AG04449 (cell line): ENCODE results near the gene TRABD.

Source experiments
- CTCF ChIA-PET: fragments of 350-600 bp; formaldehyde crosslinking; extraction: SDS; loops from one replicate; lab custom pipeline; 2021; ENCODE audit warnings: antibody characterized with exemption; lab: Yijun Ruan, JAX
- POLR2A ChIA-PET: fragments of 400-600, 350-600 bp; formaldehyde crosslinking; extraction: SDS; loops from one replicate; lab custom pipeline; 2020; ENCODE audit warnings: antibody characterized with exemption, inconsistent platforms; lab: Yijun Ruan, JAX
- DNase-seq: peaks from one replicate; pipeline ENCODE4 v3.0.0-alpha.2; 2010; ENCODE audit warnings: low read depth, low spot score
- H3K4me3 ChIP-seq: 2 replicates; pipeline ENCODE4 v1.5.1; 2011; ENCODE audit warnings: low read depth, mild to moderate bottlenecking, control low read depth, low read length
- TF ChIP-seq, protein P1 (sequence below): IDR thresholded peaks from one replicate; pipeline ENCODE4 v1.5.1; 2011; ENCODE audit warnings: mild to moderate bottlenecking, moderate library complexity, low read length, control low read depth, inconsistent platforms; ENCODE audit not compliant: insufficient read depth; ENCODE audit errors: missing control alignments

TRABD gene

DNA sequence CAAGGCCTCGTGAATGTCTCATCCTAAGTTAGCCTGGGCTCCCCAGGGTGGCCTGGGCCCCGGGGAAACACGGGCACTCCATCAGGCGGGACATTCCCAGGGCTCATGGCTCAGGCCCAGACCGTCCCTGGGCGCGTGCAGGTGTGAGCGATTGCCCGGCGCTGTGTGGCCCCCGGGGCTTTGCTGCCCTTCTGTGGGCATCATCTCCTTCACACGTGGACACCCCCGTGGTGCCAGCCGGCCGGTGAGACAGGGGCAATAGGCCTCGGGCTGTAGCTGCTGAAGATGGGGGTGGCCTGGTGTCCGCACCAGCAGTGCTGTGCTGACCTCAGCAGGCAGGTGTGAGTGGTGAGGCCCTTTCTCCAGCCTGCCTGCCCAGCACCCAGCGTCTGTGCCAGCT, 10.5 kb downstream of the TRABD start:
- CTCF ChIA-PET = no interaction called here
- no peak overlapping the region for H3K4me3 ChIP-seq
- POLR2A ChIA-PET = interaction anchor here (0.7 kb wide), 1 partner anchor 24 kb away, joined by 4 read pairs; no protein-coding TSS in a partner anchor
- no peak for DNase-seq
- TF ChIP-seq, protein P1, sequence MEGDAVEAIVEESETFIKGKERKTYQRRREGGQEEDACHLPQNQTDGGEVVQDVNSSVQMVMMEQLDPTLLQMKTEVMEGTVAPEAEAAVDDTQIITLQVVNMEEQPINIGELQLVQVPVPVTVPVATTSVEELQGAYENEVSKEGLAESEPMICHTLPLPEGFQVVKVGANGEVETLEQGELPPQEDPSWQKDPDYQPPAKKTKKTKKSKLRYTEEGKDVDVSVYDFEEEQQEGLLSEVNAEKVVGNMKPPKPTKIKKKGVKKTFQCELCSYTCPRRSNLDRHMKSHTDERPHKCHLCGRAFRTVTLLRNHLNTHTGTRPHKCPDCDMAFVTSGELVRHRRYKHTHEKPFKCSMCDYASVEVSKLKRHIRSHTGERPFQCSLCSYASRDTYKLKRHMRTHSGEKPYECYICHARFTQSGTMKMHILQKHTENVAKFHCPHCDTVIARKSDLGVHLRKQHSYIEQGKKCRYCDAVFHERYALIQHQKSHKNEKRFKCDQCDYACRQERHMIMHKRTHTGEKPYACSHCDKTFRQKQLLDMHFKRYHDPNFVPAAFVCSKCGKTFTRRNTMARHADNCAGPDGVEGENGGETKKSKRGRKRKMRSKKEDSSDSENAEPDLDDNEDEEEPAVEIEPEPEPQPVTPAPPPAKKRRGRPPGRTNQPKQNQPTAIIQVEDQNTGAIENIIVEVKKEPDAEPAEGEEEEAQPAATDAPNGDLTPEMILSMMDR = no peak

DNA sequence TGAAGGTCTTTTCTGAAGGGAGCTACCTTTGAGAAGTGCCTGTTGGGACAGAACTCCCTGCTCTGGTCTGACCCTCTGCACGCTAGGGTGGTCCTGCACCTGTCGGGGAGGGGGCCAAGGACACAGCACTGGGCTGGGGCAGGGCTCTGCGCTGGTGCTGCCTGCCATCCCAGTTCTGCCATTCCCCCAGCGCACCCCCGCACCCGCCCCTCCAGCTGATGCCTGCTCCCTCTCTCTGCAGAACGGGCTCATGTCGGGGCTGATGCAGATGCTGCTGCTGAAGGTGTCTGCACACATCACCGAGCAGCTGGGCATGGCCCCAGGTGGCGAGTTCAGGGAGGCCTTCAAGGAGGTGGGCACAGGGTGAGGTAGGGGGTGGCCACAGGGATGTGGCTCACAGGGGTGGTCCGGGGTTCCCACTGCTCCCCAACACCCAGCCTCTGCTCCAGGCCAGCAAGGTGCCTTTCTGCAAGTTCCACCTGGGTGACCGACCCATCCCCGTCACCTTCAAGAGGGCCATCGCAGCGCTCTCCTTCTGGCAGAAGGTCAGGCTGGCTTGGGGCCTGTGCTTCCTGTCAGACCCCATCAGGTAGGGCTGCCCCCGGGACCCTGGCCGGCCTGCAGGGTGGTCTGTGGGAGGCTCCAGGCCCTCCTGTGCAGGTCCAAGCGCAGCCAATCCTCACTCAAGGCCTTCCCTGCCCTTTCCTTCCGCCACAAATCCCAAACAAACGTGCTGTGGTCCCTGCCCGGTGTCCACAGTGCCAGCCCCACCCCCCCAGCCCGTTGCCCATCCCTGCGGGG, 11.5 kb downstream of the TRABD start:
- ChIA-PET CTCF (no interaction called here), POLR2A (no interaction called here)
- TF ChIP-seq, protein P1 = no peak
- DNase-seq = no peak
- no peak overlapping the region for H3K4me3 ChIP-seq

DNA sequence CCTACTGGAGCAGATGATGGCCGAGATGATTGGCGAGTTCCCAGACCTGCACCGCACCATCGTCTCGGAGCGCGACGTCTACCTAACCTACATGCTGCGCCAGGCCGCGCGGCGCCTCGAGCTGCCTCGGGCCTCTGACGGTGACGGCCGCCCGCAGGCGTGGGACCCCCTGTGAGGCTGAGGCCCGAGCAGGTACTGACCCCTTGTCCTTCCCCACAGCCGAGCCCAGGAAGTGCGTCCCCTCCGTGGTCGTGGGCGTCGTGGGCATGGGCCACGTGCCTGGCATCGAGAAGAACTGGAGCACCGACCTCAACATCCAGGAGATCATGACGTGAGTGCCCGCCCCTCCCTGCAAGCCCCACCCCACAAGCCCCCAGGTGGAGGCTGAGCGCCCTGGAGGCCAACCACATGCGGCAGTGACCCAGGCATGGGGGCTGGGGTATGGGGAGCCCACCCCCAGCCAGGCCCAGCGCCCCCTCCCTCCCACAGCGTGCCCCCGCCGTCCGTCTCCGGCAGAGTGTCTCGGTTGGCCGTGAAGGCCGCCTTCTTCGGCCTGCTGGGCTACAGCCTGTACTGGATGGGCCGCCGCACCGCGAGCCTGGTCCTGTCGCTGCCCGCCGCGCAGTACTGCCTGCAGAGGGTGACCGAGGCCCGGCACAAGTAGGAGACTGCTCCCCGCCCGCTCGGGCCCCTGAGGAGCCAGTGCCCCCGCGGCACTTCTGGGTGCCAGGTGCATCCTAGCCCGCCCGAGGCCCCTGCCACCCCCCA, 12.3 kb downstream of the TRABD start:
- CTCF ChIA-PET = no interaction called here
- no peak for DNase-seq
- POLR2A ChIA-PET = no interaction called here
- TF ChIP-seq, protein P1 = no peak
- H3K4me3 ChIP-seq = no peak overlapping the region

DNA sequence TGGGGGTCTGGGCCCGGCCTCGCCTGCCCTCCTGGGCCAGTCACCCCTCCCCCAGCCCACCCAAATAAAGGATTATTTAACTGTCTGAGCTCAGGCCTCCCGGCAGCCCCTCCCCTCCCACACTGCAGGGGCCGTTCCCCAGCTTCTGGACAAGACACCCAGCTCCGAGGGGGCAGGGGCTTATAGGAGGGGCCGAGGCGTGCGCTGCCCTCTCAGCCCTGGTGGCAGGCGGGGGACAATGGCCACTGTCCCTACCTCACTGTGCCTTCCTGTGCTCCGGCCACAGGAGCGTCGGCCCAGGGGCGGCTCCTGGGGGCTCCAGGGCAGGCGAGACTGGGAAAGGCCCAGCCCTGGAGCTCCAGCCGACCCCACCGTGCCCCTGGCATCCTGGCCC, 12.9 kb downstream of the TRABD start:
- TF ChIP-seq, protein P1 = no peak
- no peak overlapping the region for H3K4me3 ChIP-seq
- ChIA-PET CTCF (no interaction called here), POLR2A (no interaction called here)
- no peak for DNase-seq

DNA sequence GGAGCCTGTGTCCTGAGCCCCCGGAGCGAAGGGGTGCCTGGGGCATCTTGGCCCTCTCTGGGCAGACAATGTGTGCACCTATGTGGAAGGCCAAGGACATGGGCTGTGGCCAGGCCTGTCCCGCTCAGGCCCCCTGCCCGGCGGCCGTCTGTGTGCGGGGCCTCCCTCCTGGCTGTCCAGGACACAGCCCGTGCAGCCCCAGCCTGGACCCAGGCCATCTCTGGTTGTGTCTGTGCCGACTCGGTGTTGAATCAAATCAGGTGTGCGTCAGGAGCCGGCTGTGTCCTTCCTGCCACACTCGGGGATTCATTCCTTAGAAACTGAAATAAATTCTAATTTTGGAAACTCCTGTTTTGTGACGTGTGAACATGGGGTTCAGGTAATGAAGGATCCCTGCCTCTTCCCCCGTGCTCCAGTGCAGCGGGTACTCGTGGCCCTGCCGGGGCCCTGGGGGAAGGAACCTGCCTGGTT, 13.6 kb downstream of the TRABD start:
- CTCF ChIA-PET = no interaction called here
- POLR2A ChIA-PET = no interaction called here
- TF ChIP-seq, protein P1 = no peak
- DNase-seq = no peak
- no peak overlapping the region for H3K4me3 ChIP-seq

DNA sequence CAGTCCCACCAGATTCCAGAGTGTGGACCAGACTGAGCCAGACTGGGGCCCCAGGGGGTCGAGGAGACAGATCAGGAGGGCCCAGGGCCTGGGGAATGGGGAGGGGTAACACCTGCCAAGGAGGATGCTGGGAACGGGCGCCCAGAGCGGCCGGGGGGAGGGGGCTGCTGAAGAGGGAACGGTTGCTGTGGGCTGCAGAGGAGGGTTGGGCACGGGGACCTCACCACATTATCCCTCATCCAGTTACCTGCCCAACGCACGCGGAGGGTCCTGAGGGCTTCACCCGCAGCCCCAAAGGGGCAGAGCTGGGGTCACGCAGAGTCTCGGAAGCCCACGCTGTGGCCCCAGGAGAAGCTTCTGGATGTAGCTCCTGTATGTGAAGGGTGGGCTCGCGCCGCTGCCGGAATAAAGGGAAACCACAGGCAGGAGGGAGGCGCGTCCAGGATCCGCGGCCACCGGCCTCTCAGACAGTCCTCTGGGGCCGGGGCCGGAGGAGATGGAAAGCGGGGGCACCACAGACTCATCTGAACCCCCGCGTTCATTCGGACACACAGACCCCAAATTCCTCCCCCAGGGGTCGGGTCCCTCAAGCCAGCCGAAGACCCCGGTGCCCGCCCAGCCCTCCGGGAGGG, 14.2 kb downstream of the TRABD start:
- H3K4me3 ChIP-seq = peak overlapping the region; percentile 71
- DNase-seq = no peak
- POLR2A ChIA-PET = no interaction called here
- TF ChIP-seq, protein P1 = no peak
- CTCF ChIA-PET = no interaction called here
